ENCODE results near the gene GADD45A. TPM values are rescaled to one million over a fixed set of nuclear protein-coding genes. Genes with fewer than 3 reads are reported as not detected.

GADD45A gene
- polyA plus RNA-seq, 6 donors from 2014 or later = 6.1 to 11.1 (median 7.9) TPM

DNA sequence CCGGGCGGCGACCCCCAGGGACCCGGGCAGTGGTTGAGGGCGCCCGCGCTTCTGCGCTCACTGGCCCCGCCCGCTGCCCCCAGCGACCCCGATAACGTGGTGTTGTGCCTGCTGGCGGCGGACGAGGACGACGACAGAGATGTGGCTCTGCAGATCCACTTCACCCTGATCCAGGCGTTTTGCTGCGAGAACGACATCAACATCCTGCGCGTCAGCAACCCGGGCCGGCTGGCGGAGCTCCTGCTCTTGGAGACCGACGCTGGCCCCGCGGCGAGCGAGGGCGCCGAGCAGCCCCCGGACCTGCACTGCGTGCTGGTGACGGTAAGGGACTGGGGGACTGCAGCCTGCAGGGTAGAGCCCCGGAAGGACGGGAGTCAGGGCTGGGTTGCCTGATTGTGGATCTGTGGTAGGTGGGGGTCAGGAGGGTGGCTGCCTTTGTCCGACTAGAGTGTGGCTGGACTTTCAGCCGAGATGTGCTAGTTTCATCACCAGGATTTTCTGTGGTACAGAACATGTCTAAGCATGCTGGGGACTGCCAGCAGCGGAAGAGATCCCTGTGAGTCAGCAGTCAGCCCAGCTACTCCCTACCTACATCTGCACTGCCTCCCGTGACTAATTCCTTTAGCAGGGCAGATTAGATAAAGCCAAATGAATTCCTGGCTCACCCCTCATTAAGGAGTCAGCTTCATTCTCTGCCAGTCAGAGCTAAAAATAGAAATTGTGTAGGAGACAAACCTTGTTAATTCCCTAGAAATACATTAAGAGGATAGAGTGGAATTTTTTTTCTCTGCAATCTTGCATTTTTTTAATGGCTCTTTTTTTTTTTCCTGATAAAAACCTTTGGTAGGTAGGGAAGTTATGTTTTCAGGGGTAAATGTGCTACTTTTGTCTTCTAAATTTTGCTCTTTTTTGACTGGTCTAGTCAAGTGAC, 1.5 kb downstream of the GADD45A start:
- ATAC-seq (ENCODE audit: low read depth in 2 of 2) = peak; percentile 5 to 15
- peak; percentile 45 for DNase-seq
- Mint-ChIP-seq H3K27me3 (no peaks in the 10 kb centered on the region), H3K4me1 (peaks cover 16 to 20% (median 19%) of the 10 kb centered on the region in 3 donors), H3K4me3 (peak overlapping the region; percentile 94 to 100 (median 98)), H3K36me3 (no peaks in the 10 kb centered on the region), H3K27ac (peak overlapping the region in 2 of 6 donors; percentile 61 to 69), H3K9me3 (no peaks in the 10 kb centered on the region)

DNA sequence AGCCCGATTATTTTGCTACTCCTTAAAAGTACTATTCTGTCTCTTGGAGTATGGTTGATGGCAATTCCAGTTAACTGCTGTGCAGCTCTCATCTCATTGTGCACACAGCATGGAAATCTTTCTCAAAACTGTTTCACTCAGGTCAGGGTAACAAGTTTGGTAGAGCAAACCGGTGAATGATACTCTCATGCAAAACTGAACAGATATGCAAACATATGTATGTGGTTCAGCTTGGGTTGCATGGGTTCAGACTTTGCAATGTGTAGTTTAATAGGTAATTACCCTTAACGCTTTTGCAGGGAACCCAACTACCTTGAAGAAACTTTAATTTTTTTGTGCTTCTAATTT, 2.2 kb downstream of the GADD45A start:
- H3K27me3 Mint-ChIP-seq = no peaks in the 10 kb centered on the region
- no peaks in the 10 kb centered on the region for H3K9me3 Mint-ChIP-seq
- no peak overlapping the region for H3K27ac Mint-ChIP-seq
- no peaks in the 10 kb centered on the region for H3K36me3 Mint-ChIP-seq
- peaks cover 16 to 20% (median 19%) of the 10 kb centered on the region in 3 donors for H3K4me1 Mint-ChIP-seq
- DNase-seq (no peak), ATAC-seq (ENCODE audit: low read depth in 2 of 2) (no peak)
- H3K4me3 Mint-ChIP-seq = peak overlapping the region; percentile 60 to 100 (median 98)

DNA sequence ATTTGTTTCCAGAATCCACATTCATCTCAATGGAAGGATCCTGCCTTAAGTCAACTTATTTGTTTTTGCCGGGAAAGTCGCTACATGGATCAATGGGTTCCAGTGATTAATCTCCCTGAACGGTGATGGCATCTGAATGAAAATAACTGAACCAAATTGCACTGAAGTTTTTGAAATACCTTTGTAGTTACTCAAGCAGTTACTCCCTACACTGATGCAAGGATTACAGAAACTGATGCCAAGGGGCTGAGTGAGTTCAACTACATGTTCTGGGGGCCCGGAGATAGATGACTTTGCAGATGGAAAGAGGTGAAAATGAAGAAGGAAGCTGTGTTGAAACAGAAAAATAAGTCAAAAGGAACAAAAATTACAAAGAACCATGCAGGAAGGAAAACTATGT, 2.6 kb downstream of the GADD45A start:
- no peaks in the 10 kb centered on the region for H3K27me3 Mint-ChIP-seq
- ATAC-seq (ENCODE audit: low read depth in 2 of 2) (no peak), DNase-seq (no peak)
- H3K27ac Mint-ChIP-seq = no peak overlapping the region
- peaks cover 16 to 20% (median 19%) of the 10 kb centered on the region in 3 donors for H3K4me1 Mint-ChIP-seq
- no peaks in the 10 kb centered on the region for H3K36me3 Mint-ChIP-seq
- H3K9me3 Mint-ChIP-seq = no peaks in the 10 kb centered on the region
- peak overlapping the region in 3 of 8 donors; percentile 0 to 57 (median 39) for H3K4me3 Mint-ChIP-seq

DNA sequence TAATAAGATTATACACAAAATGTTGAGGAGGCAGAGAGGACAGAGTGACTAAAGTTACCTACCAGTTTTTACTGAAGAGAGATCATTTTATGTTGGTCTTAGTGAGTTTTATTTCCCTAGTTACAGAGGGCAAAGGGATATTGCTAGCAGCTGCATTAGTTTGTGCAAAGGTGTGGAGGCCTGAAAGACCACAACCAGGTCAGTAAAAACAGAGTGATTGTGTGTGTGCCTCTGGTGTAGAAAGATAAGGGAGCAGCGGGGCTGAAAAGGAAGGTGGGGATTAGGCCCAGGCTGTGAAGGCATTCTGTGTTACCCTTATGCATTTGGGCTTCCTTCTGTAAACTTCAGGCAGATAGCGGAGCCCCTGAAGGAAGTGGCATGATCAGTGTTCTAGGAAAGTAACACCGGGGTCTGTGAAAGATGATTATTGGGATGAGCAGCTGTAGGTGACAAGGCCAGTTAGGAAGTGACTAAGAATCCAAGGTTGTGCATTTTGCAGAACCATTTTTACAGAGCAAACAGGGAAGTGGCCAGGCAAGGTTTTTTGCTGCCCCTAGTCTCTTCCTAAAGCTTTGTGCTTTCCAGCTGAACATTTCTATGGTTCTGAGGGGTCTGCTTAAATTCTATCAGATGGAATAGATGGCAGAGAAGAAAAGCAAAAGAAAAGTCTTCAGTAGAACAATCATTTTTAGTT, 3.7 kb downstream of the GADD45A start:
- peaks cover 16 to 20% (median 19%) of the 10 kb centered on the region in 3 donors for H3K4me1 Mint-ChIP-seq
- H3K4me3 Mint-ChIP-seq = peak overlapping the region in 1 of 8 donors; percentile 54
- no peak overlapping the region for H3K27ac Mint-ChIP-seq

DNA sequence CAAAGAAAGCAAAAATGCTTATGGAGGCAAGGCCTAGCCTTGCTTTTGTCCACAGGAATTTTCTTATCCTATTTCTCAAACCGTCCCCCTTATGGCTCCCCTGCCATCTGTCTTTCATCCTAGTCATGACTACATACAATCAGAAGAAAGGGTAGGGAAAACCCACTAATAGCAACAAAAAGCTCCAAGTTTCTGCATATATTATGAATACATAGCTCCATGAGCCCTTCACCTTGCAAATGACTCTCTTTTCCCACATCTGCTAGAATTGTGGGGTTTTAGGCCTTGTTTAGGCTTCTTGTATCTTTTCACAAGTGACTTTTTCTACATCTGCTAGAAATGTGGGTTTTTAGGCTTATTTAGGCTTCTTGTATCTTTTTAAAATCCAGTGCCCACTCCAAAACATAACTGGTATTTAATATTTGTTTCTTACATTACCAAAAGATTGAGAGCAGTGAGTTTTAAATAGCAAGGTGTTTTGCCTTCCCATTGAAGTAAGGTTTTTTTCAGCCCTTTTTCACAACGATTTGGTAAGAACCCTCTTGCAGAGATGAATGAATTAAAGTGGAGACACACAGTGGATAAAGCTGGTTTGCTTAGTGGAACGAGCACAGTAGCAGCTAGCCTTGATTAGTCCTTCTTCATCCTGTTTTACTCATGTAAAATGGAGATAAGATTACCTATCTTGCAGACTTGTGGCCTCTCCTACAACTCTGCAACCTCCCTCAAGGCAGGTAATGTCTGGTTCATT, 4.4 kb downstream of the GADD45A start:
- Mint-ChIP-seq H3K27ac (no peak overlapping the region), H3K27me3 (no peaks in the 10 kb centered on the region), H3K36me3 (no peaks in the 10 kb centered on the region), H3K4me3 (peak overlapping the region in 1 of 8 donors; percentile 54), H3K9me3 (no peaks in the 10 kb centered on the region), H3K4me1 (peaks cover 11 to 14% (median 13%) of the 10 kb centered on the region in 3 donors)
- ATAC-seq (ENCODE audit: low read depth in 2 of 2) (no peak), DNase-seq (no peak)

More for the DNA sequence above, 3.7 kb downstream of the GADD45A start:
- H3K9me3 Mint-ChIP-seq = no peaks in the 10 kb centered on the region
- no peaks in the 10 kb centered on the region for H3K36me3 Mint-ChIP-seq
- ATAC-seq (ENCODE audit: low read depth in 2 of 2) = no peak
- H3K27me3 Mint-ChIP-seq = no peaks in the 10 kb centered on the region
- DNase-seq = no peak

DNA sequence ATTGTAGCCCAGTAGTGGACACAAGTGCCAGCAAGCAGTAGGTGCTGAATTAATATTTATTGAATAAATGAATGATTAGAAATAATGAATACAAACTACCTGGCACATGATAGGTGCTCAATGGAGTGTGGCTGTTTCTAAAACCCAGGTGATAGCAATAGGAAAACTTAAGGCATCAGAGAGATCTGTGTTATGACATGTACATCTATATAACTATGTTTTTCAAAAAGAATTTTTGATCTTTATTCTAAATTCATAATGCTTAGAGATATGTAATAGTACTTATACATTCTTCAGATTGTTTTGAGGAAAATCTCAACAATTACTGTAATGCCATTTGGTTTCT, 5.0 kb downstream of the GADD45A start:
- H3K27ac Mint-ChIP-seq = no peak overlapping the region
- H3K4me1 Mint-ChIP-seq = peaks cover 5 to 11% (median 9%) of the 10 kb centered on the region in 3 donors
- ATAC-seq (ENCODE audit: low read depth in 2 of 2) = no peak
- H3K9me3 Mint-ChIP-seq = no peaks in the 10 kb centered on the region
- no peaks in the 10 kb centered on the region for H3K27me3 Mint-ChIP-seq
- H3K36me3 Mint-ChIP-seq = no peaks in the 10 kb centered on the region
- peak overlapping the region in 1 of 8 donors; percentile 54 for H3K4me3 Mint-ChIP-seq
- DNase-seq = no peak

DNA sequence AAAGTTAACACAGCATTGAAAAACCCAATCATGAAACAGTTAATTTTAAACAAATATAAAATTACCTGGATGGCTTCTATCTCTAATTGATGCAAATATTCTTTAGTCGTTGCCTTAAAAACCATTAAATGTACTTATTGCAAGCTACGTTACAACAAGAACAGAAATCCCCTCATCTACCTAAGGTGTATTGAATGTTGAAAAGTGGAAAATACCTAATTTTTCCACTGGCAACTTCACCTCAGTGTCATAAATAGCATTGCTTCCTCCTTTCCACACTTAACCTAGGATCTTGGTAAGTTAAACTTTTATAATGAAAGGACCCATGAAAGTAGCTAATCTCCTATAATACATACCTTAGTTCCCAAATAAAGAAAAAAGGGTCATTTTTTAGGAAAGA, 5.4 kb downstream of the GADD45A start:
- Mint-ChIP-seq H3K4me1 (peaks cover 4 to 11% (median 9%) of the 10 kb centered on the region in 3 donors), H3K36me3 (no peaks in the 10 kb centered on the region), H3K27ac (no peak overlapping the region), H3K4me3 (no peak overlapping the region), H3K9me3 (no peaks in the 10 kb centered on the region), H3K27me3 (no peaks in the 10 kb centered on the region)
- ATAC-seq (ENCODE audit: low read depth in 2 of 2) (no peak), DNase-seq (no peak)

DNA sequence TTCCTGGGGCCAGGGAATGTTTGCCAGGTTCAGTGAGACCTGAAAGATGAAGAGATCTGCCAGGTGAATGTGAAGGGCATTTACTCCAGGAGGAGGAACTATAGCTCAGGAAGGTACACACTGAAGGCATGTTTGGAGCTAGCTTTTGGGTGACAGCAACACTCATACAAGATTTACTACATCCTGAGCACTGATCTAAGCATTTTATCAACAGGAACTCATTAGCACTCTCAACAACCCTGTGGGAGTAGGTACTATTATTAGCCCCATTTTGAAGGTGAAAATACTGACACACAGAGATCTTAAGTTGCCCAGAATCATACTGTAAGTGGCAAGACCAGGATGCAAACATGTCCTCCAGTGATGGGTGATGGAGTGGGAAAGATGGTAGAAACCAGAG, 6.7 kb downstream of the GADD45A start:
- H3K4me3 Mint-ChIP-seq = no peak overlapping the region
- ATAC-seq (ENCODE audit: low read depth in 2 of 2) = no peak
- no peaks in the 10 kb centered on the region for H3K36me3 Mint-ChIP-seq
- H3K4me1 Mint-ChIP-seq = peaks cover 0 to 5% (median 5%) of the 10 kb centered on the region in 3 donors
- peak overlapping the region in 1 of 6 donors; percentile 14 for H3K27ac Mint-ChIP-seq
- DNase-seq = no peak
- H3K27me3 Mint-ChIP-seq = no peaks in the 10 kb centered on the region
- peaks cover 0 to 2% (median 0%) of the 10 kb centered on the region in 7 donors for H3K9me3 Mint-ChIP-seq

DNA sequence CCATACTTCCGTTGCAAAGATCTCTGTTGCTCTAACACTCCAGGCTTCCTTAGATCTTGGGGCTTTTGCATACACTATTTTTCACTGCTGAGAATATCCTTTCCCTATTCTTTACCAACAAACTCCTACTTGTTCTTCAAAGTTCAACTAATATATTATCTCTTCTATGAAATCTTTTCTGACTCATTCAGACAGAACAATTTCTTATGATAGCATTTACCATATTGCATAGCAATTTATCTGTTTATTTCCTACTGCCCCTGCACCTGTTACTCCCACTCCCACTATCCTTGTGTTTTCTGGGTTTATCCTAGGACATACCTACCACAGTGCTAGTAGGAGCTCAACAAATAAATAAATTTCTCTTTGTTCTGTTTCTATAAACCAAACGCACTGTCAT, 11.0 kb downstream of the GADD45A start:
- no peaks in the 10 kb centered on the region for H3K4me1 Mint-ChIP-seq

DNA sequence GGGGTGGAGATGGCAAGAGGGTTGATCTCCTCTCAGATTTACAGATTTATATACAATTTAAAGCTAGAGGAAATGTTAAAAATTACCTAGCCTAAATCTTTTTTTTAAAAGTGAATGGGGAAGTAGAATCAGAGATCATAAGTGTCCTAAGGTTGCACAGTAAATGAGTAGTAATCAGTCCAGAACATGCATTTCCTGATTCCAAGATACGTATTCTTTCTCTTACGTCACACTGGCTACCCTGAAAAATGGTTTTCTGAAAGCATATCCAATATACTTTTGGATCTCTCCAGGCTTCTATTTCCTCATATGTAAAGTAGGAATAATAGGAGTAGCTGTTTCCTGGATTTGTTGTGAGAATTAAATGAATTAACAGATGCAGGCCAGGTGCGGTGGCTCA, 11.7 kb downstream of the GADD45A start:
- no peak for DNase-seq
- ATAC-seq (ENCODE audit: low read depth in 2 of 2) = no peak
- Mint-ChIP-seq H3K27me3 (peaks cover 0 to 5% (median 5%) of the 10 kb centered on the region in 3 donors), H3K4me3 (no peak overlapping the region), H3K27ac (no peak overlapping the region), H3K36me3 (no peaks in the 10 kb centered on the region), H3K4me1 (no peaks in the 10 kb centered on the region), H3K9me3 (peaks cover 0 to 2% (median 0%) of the 10 kb centered on the region in 7 donors)

More for the DNA sequence above, 11.0 kb downstream of the GADD45A start:
- ATAC-seq (ENCODE audit: low read depth in 2 of 2) = no peak
- Mint-ChIP-seq H3K27me3 (peaks cover 0 to 1% (median under 1%) of the 10 kb centered on the region in 3 donors), H3K36me3 (no peaks in the 10 kb centered on the region), H3K4me3 (no peak overlapping the region), H3K9me3 (peaks cover 0 to 2% (median 0%) of the 10 kb centered on the region in 7 donors), H3K27ac (no peak overlapping the region)
- no peak for DNase-seq

DNA sequence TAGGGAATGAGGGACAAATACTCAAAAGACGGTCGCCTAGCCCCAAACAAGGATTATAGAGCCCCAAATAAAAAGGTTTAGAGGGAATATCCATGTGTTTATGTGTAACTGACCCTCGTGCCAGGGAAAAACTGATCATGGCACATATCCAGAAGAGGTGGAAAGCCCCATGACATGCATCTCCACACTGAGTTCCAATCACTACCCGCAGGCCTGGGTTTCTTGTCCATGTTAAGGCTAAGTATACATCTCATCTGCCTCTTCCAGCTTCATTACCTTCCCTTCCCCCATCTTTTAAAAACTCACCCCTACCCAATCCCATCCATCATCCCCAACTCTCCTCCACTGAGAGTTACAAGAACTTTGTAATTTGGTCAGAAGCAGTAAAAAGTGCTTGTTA, 15.2 kb downstream of the GADD45A start:
- ATAC-seq (ENCODE audit: low read depth in 2 of 2) = no peak
- DNase-seq = no peak
- Mint-ChIP-seq H3K4me3 (no peak overlapping the region), H3K9me3 (peaks cover 0 to 2% (median 0%) of the 10 kb centered on the region in 7 donors), H3K27ac (no peak overlapping the region), H3K36me3 (no peaks in the 10 kb centered on the region), H3K27me3 (peaks cover 0 to 5% (median 5%) of the 10 kb centered on the region in 3 donors), H3K4me1 (no peaks in the 10 kb centered on the region)

DNA sequence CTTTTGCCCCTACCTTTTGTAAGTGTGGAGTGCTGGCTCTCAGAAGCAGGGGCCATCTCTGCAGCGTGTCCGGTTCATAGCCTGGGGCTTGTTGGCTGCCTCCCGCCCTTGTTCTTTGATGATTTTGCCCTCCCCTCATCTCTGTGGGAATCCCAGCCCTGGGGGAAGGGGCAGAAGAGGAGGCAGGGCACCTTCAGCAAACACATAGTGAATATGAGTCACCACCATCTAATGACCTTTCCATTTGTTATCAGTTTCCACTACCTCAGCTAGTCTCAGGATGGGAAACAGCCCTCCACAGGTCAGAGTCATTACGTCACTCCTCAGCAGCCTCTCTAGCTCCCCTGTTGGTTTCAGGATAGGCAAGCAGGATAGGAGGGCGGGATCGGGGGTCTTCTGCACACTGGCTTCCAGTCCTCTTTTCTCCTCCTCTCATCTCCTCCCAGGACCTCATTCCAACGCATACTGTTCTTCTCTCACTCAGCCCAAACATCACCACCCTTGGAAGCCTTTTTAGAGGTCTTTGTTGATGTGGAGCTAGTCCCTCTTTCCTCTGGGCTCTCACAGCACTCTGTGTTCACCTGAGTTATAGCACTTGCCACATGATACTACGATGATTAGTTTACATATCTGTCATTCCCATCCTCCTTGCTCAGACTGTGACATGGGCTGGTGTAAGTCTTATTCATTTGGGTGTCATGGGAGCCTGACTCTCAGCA, 15.8 kb downstream of the GADD45A start:
- Mint-ChIP-seq H3K27me3 (peaks cover 0 to 5% (median 5%) of the 10 kb centered on the region in 3 donors), H3K36me3 (no peaks in the 10 kb centered on the region), H3K4me3 (no peak overlapping the region), H3K27ac (no peak overlapping the region), H3K4me1 (no peaks in the 10 kb centered on the region), H3K9me3 (peaks cover 0 to under 1% (median 0%) of the 10 kb centered on the region in 7 donors)
- no peak for ATAC-seq (ENCODE audit: low read depth in 2 of 2)
- no peak for DNase-seq

DNA sequence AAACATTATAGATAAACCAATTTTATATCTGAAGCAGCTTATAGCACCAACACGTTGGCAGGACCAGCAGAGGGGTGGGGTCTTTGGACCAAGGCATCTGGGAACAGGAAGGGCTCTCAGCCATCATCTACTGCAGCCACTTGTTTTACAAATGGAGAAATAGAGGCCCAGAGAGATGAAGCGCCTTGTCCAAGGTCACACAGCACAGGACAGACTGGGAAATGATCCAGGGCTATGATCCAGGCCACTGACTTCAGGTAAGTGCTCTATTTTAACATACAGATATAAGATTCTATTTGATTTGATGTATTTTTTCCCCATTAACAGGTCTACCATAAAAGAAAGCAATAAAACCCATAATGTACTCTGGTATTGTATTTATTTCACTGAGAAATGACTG, 16.9 kb downstream of the GADD45A start:
- Mint-ChIP-seq H3K4me1 (no peaks in the 10 kb centered on the region), H3K4me3 (no peak overlapping the region), H3K27me3 (peaks cover 0 to 5% (median 5%) of the 10 kb centered on the region in 3 donors), H3K27ac (peak overlapping the region in 1 of 6 donors; percentile 69), H3K36me3 (no peaks in the 10 kb centered on the region), H3K9me3 (no peaks in the 10 kb centered on the region)
- no peak for DNase-seq
- ATAC-seq (ENCODE audit: low read depth in 2 of 2) = no peak

Measured in naive B cell (primary cell).